ENCODE measurements around the gene DYNC1I2.

Gene DYNC1I2

GRCh38 chr2:171687287-171688128 lies at the start of gene DYNC1I2:
DYNC1I2 (plus strand) TSS chr2:171687469; CDS start chr2:171690156, 2,687 bp downstream.
- Histone ChIP-seq H3K9me2 (ENCODE audit: low read depth, low read length) (no peaks in the 10 kb centered on the region), H3K79me2 (ENCODE audit: insufficient read depth, low read length) (peaks cover 16% of the 10 kb centered on the region), H3K4me3 (ENCODE audit: low read depth, low read length, poor library complexity, severe bottlenecking) (peak within 1 kb of the TSS; percentile 85), H3K9me3 (ENCODE audit: low read length) (peaks cover 4% of the 10 kb centered on the region), H3K27me3 (ENCODE audit: insufficient read depth, low read length) (no peaks in the 10 kb centered on the region), H4K20me1 (ENCODE audit: insufficient read depth, low read length) (no peaks in the 10 kb centered on the region), H3K27ac (ENCODE audit: low read depth, low read length, poor library complexity, severe bottlenecking) (peak within 1 kb of the TSS; percentile 6), H2AFZ (ENCODE audit: low read length) (peak within 1 kb of the TSS; percentile 76), H3K9ac (ENCODE audit: low read length) (peak within 1 kb of the TSS; percentile 77), H3K36me3 (ENCODE audit: insufficient read depth, low read length) (peaks cover 22% of the 10 kb centered on the region), H3K4me2 (ENCODE audit: low read length) (peak within 1 kb of the TSS; percentile 94), H3K4me1 (ENCODE audit: insufficient read depth, low read length, severe bottlenecking) (peaks cover 12% of the 10 kb centered on the region), H3F3A (ENCODE audit: insufficient read depth, low read length) (no peaks in the 10 kb centered on the region)
- TF ChIP-seq, protein P1, sequence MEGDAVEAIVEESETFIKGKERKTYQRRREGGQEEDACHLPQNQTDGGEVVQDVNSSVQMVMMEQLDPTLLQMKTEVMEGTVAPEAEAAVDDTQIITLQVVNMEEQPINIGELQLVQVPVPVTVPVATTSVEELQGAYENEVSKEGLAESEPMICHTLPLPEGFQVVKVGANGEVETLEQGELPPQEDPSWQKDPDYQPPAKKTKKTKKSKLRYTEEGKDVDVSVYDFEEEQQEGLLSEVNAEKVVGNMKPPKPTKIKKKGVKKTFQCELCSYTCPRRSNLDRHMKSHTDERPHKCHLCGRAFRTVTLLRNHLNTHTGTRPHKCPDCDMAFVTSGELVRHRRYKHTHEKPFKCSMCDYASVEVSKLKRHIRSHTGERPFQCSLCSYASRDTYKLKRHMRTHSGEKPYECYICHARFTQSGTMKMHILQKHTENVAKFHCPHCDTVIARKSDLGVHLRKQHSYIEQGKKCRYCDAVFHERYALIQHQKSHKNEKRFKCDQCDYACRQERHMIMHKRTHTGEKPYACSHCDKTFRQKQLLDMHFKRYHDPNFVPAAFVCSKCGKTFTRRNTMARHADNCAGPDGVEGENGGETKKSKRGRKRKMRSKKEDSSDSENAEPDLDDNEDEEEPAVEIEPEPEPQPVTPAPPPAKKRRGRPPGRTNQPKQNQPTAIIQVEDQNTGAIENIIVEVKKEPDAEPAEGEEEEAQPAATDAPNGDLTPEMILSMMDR (IDR thresholded peaks at IDR 0.05; ENCODE audit: low read length): no peak
- no peak for TF ChIP-seq EZH2 (IDR thresholded peaks at IDR 0.05; ENCODE audit: borderline replicate concordance, low read length)

DNA sequence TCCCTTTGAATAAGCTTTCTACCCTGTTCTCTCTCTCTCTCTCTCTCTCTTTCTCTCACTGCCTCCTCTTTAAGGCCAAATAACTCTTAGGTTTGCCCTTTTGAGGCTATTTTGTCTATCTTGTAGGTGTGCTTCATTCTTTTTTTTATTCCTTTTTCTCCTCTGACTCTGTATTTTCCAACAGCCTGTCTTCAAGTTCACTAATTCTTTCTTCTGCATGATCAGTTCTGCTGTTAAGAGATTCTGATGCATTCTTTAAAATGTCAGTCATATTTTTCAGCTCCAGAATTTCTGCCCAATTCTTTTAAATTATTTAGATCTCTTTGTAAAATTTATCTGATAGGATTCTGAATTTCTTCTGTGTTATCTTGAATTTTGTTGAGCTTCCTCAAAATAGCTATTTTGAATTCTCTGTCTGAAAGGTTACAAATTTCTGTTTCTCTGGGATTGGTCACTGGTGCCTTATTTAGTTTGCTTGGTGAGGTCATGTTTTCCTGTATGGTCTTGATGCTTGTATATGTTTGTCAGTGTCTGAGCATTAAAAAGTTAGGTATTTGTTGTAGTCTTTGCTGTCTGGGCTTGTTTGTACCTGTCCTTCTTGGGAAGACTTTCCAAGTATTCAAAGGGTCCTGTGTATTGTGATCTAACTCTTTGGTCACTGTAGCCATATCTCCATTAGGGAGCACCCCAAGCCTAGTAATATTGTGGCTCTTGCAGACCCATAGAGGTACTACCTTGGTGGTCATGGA lies 35.4 kb upstream of the DYNC1I2 start:
- Histone ChIP-seq H3K9me2 (ENCODE audit: low read depth, low read length) (no peaks in the 10 kb centered on the region), H2AFZ (ENCODE audit: low read length) (no peak overlapping the region), H3K79me2 (ENCODE audit: insufficient read depth, low read length) (no peaks in the 10 kb centered on the region), H3K36me3 (ENCODE audit: insufficient read depth, low read length) (no peaks in the 10 kb centered on the region), H3K4me3 (ENCODE audit: low read depth, low read length, poor library complexity, severe bottlenecking) (no peak overlapping the region), H3K27ac (ENCODE audit: low read depth, low read length, poor library complexity, severe bottlenecking) (no peak overlapping the region), H4K20me1 (ENCODE audit: insufficient read depth, low read length) (no peaks in the 10 kb centered on the region), H3F3A (ENCODE audit: insufficient read depth, low read length) (no peaks in the 10 kb centered on the region), H3K4me2 (ENCODE audit: low read length) (no peak overlapping the region), H3K9ac (ENCODE audit: low read length) (no peak overlapping the region), H3K9me3 (ENCODE audit: low read length) (0 out of 2 replicates have a peak, but pooled peaks cover 6% of the 10 kb centered on the region), H3K4me1 (ENCODE audit: insufficient read depth, low read length, severe bottlenecking) (peaks cover 15% of the 10 kb centered on the region), H3K27me3 (ENCODE audit: insufficient read depth, low read length) (no peaks in the 10 kb centered on the region)
- TF ChIP-seq EZH2 (IDR thresholded peaks at IDR 0.05; ENCODE audit: borderline replicate concordance, low read length): no peak
- TF ChIP-seq, protein P1 (IDR thresholded peaks at IDR 0.05; ENCODE audit: low read length): no peak

GRCh38 chr2:171652416-171652785 lies 34.9 kb upstream of the DYNC1I2 start:
- no peak overlapping the region for H2AFZ ChIP-seq (ENCODE audit: low read length)
- H3K9ac ChIP-seq (ENCODE audit: low read length): no peak overlapping the region
- H3K27me3 ChIP-seq (ENCODE audit: insufficient read depth, low read length): no peaks in the 10 kb centered on the region
- no peak overlapping the region for H3K4me3 ChIP-seq (ENCODE audit: low read depth, low read length, poor library complexity, severe bottlenecking)
- no peaks in the 10 kb centered on the region for H4K20me1 ChIP-seq (ENCODE audit: insufficient read depth, low read length)
- peaks cover 15% of the 10 kb centered on the region for H3K4me1 ChIP-seq (ENCODE audit: insufficient read depth, low read length, severe bottlenecking)
- H3F3A ChIP-seq (ENCODE audit: insufficient read depth, low read length): no peaks in the 10 kb centered on the region
- no peaks in the 10 kb centered on the region for H3K36me3 ChIP-seq (ENCODE audit: insufficient read depth, low read length)
- H3K79me2 ChIP-seq (ENCODE audit: insufficient read depth, low read length): no peaks in the 10 kb centered on the region
- H3K9me3 ChIP-seq (ENCODE audit: low read length): 0 out of 2 replicates have a peak, but pooled peaks cover 6% of the 10 kb centered on the region
- TF ChIP-seq EZH2 (IDR thresholded peaks at IDR 0.05; ENCODE audit: borderline replicate concordance, low read length): no peak
- TF ChIP-seq, protein P1 (IDR thresholded peaks at IDR 0.05; ENCODE audit: low read length): no peak
- no peak overlapping the region for H3K27ac ChIP-seq (ENCODE audit: low read depth, low read length, poor library complexity, severe bottlenecking)
- H3K4me2 ChIP-seq (ENCODE audit: low read length): no peak overlapping the region
- no peaks in the 10 kb centered on the region for H3K9me2 ChIP-seq (ENCODE audit: low read depth, low read length)

Data from OCI-LY1 (cell line).